HG03469 (cell line): Measurements from ENCODE around the gene HOXA10.

Experiments
- ATAC-seq: cut with Tn5 transposase; IDR thresholded peaks from one replicate; pipeline ENCODE4 v1.9.1; 2021; ENCODE audit warnings: mild to moderate bottlenecking, moderate library complexity, moderate number of reproducible peaks; ENCODE audit not compliant: unreplicated experiment

The HOXA10 gene

GRCh38 chr7:27191833-27192545 lies 17.9 kb upstream of the HOXA10 start:
- ATAC-seq = no peak

GRCh38 chr7:27191161-27191731 lies 17.1 kb upstream of the HOXA10 start:
- ATAC-seq = no peak

GRCh38 chr7:27189997-27190748 lies 16.1 kb upstream of the HOXA10 start:
- ATAC-seq = no peak

- no peak for ATAC-seq
These were observed 15.3 kb upstream of the HOXA10 start for GRCh38 chr7:27189295-27189996.

- ATAC-seq = no peak
These were observed 14.5 kb upstream of the HOXA10 start for GRCh38 chr7:27188386-27189294.

GRCh38 chr7:27187475-27188385 lies 13.6 kb upstream of the HOXA10 start:
- ATAC-seq = no peak

GRCh38 chr7:27186668-27187474 lies 12.8 kb upstream of the HOXA10 start:
- ATAC-seq = no peak

- no peak for ATAC-seq
These were observed 11.9 kb upstream of the HOXA10 start for GRCh38 chr7:27185854-27186667.

- no peak for ATAC-seq
These were observed 11.1 kb upstream of the HOXA10 start, which contains the start of gene HOXA11 for GRCh38 chr7:27185013-27185853. HOXA11 (minus strand) TSS chr7:27185232; CDS start chr7:27185144, 88 bp downstream.

- ATAC-seq = no peak
These were observed 10.4 kb upstream of the HOXA10 start for GRCh38 chr7:27184337-27185012.

- no peak for ATAC-seq
These were observed 9.7 kb upstream of the HOXA10 start for GRCh38 chr7:27183682-27184336.

- no peak for ATAC-seq
These were observed 9.0 kb upstream of the HOXA10 start for GRCh38 chr7:27182861-27183681.

- no peak for ATAC-seq
These were observed 8.2 kb upstream of the HOXA10 start for GRCh38 chr7:27182285-27182841.

GRCh38 chr7:27181795-27182275 lies 7.7 kb upstream of the HOXA10 start:
- no peak for ATAC-seq
